NCI-H1092 (cell line): ENCODE data around the gene CFAP45.

Experiments used
- DNase-seq: peaks from one replicate; lab custom pipeline; 2025; lab: John Stamatoyannopoulos, UW

Gene CFAP45

DNA sequence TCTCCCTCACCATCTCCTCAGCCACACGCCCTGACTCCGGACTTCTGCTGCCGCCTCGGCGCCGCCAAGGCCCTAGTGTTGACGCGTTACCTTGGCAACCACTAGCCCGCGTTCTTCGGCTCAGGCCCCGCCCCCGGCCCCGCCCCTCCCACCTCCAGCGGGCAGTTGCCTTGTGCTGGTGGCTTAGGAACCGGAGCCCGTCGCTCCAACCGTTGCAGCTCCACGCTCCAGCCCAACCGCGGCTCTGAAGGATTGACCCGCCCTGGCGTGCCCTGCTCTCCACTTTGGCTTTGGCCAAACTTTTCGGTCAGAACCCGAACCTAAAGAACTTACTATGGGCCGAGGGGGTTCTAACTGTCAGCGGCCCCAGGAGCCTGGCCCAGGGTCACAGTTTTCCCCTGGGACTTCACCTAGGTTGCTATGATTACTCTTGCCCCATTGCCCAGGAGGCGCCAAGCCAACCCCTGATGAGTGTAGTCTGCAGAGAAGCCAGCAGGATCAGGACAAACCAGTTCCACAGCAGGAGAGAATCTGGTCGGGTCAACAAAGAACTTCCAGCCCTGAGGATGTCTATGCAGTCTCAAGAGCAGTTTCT lies at the start of gene CFAP45:
CFAP45 (minus strand) TSS at position 80 of the 595 bp plus-strand sequence; CDS start at position 13, 67 bp downstream.
- DNase-seq, result peak; percentile 56

GRCh38 chr1:159949123-159949522 lies 49.2 kb upstream of the CFAP45 start:
- no peak for DNase-seq

DNA sequence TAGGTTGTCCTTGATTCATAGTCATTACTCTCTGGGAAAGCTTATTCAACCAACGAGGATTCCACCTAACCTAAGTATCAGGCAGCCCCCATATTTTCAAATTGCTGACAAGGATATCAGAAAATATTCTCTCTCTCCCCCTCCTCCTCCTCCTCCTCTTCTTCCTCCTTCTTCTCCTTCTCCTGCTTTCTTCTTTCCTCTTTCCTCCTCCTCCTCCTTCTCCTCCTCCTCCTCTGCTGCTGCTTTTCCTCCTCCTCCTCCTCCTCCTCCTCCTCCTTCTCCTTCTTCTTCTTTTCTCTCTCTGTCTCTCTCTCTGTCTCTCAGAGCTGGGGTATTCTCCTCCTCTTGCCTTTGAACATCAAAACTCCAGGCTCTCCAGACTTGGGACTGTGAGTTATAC lies 48.0 kb upstream of the CFAP45 start:
- no peak for DNase-seq

GRCh38 chr1:159946242-159947187 lies 46.5 kb upstream of the CFAP45 start:
- DNase-seq, result no peak

DNA sequence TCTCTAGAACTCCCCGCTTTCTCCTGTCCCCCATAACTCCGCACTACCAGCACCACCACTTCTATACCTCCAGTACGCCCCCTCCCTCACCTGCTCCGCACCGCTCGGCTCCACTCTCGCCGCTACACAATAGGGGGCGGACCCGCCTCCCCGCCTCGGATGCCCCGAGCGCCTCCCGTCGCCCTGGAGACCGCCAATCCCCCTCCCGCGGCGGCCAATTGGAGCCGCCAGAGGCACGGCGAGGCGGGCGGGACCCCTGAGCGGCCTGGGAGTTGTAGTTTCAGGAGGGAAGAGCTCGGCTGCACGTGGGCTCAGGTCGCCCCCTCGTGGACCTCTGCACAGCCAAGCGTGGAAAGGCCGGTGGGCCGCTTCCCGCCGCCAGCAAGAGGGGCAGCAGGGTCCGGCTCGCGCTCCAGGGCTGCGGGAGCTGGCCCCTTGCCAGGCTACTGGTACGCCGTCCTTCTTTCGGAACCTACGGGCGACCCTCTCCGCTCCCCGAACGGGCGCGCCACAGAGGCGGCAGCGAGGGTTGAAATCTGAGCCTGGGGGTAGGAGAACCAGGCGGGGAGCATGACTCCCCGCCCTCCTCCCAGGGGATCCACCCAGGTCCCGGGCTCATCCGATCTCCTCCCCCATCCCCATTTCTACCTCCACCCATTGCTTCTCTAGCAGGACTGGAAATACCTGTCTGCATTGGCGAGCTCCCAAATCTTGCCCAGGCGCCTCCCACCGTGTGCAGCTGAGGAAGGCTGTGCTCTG lies 45.7 kb upstream of the CFAP45 start, which contains the start of gene IGSF9:
IGSF9 (minus strand) TSS at position 131 of the 759 bp plus-strand sequence. CDS start 2,159 bp downstream, outside the sequence.
- peak; percentile 91 for DNase-seq

- no peak for DNase-seq
Measured at GRCh38 chr1:159944623-159945455, 44.9 kb upstream of the CFAP45 start.

- no peak for DNase-seq
Measured at GRCh38 chr1:159943908-159944622, 44.1 kb upstream of the CFAP45 start.

DNA sequence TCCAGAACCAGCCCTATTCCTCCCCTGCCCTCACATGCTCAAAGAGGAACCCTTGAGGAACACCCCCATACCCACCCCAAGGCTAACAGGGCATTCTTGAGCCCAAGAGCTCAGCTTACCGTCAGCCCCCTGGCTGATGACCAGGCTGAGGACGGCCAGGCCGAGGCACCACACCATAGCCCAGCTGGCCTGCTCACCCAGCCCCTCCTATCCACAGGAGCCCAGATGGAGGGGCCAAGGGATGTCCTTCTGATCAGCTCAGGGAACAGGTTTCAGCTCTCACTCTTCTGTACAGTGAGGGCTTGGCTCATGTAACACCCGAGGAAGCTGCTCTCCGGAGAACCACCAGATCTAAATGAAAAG lies 43.3 kb upstream of the CFAP45 start:
- no peak for DNase-seq

DNA sequence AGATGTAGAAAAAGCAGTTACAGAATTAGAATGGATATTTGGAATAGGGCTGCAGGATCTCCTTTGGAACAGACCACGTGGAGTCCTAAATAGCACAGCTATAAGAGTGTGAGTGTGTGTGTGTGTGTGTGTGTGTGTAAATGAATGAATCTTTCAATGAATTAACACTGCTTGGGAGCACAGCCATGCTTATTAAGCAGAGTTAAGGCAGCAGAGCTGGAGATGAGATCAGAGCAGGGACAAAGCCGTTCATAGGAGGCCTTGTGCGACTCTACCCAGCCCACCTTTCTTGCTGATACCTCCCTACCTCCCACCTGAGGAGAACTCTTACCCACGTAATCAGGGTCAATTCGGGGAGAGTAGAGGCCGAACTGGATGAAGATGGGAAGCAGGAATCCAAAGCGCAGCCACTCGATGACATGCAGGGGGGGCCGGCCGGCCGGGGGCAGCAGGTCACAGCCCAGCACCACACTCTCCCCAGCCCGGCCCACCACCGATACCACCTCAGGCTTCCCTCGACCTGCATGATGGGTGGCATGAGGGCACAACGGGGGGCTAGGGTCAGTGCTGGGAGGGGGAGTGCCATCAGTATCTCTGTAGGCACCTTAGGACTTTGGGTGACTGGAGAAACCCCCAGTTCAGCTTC lies 42.8 kb upstream of the CFAP45 start:
- DNase-seq, result no peak

DNA sequence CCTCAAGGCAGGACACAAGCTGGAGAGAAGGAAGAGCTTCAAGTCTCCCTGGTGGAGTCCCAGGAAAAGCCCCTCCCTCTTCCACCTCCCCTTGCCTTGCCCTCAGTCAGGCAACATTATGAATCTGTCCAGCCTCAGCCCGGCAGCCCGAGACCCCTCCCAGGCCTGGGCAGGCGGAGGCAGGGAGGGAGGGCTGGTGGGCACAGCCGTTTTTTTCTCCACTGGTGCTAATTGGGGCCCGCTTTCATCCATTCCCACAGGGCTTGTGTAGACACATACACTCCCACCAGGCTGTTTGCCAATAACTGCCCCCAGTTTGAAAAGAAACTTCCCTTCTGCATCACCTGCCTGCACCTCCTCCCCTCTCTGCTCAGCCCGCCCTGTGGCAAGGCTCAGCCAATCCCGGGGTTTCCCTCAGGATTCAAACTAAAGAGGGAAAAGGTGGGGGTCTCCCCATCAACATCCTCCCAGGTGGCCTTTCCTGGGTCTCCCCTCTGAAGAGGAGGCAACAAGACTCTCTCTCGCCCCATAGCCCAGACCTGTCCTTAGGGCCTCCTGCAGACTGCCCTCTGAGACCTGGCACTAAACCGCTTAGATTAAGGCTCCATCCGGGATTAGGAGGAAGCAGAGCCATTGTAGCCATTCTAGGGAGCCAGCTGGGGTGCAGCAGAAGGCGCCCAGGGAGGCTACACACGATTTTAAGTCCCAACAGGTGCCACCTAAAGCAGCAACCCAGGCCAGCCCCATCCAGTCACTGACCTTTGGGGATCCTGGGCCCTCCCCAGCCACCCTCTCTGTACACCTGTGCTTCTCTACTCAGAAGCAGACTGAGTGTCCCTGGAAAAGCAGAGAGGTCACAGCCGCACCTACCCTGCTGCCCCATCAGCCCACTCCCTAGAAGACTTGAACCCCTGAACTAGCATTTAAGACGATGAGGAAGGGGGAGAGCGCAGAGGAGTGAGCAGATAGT lies 41.9 kb upstream of the CFAP45 start:
- DNase-seq, result no peak

DNA sequence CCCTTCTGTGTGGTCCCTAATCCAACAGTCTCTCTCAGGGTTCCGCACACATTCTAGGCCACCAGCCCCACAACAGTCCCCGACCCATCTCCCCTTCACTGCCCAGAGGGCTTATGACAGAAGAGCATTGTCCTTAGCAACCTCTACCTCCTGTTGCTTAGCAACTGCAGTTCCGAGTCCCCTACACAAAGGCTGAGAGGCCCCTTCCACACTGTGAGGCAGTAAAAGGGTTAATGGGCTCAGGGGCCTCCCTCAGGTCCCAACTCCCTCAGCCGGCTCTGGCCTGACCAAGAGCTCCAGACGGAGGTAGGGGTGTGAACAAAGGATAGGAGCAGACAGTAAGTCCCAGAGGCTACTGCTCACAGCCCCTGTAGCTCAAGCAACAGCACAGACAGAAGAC lies 41.2 kb upstream of the CFAP45 start:
- no peak for DNase-seq

DNA sequence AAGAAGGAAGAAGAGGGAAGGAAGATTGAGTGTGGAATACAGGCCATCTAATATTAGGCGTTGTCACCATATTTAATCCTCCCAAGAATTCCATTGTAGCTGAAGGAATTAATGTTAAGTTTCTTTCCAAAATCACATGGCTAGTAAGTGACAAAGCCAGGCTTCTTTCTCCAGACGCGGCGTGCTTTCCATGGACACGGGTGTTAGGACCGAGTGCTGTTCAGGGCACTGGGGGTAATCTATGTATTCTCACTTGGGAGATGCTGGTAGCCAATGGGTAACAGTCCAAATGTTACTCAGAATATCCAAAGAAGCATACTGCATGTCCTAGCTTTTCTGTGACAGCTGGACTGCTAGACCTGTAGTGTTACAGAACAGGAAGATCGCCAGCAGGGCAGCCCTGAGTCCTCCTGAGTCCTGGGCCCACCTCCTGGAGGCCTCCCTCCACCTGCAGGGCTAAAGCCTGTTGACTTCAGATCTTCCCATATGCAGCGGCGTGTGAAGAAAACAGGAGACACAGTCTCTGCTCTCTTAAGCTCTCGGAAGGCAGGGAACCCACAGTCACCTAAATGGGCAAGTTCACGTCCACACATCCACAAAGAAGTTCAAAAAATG lies 40.1 kb upstream of the CFAP45 start:
- DNase-seq, result no peak

DNA sequence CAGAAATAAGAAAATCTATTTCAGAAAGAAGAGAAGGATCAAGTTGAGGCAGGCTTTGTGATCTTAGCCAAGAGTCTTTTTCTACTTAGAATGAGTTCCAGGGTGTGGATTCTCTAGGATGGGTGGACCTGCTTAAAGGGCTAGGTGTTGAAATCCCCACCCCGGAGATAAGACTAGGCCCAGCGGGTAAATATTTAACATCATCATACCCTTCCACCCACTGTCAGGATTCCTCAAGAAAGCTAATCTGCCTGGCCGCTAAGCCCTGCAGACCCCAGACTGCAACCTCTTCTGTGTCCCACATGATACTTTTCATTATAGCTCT lies 39.7 kb upstream of the CFAP45 start:
- no peak for DNase-seq

GRCh38 chr1:159938905-159939677 lies 39.1 kb upstream of the CFAP45 start:
- no peak for DNase-seq

- no peak for DNase-seq
Measured at GRCh38 chr1:159938211-159938852, 38.4 kb upstream of the CFAP45 start.

- no peak for DNase-seq
Measured at GRCh38 chr1:159937054-159937750, 37.2 kb upstream of the CFAP45 start.
